GM19351 (cell line): ENCODE data around the gene USP26.
"Not testable (repeated sequence)": the region's sequence is repeated elsewhere in the genome, so short reads cannot be mapped to it uniquely, and the experiment has no call there.

Source experiments
- ATAC-seq: cut with Tn5 transposase; IDR thresholded peaks from one replicate; pipeline ENCODE4 v1.9.1; 2021; ENCODE audit warnings: mild to moderate bottlenecking, moderate library complexity; ENCODE audit not compliant: unreplicated experiment

The USP26 gene

GRCh38 chrX:133097031-133097430 is at the start of gene USP26:
Gene USP26, minus strand, starts transcription at chrX:133097109. Its CDS starts 68,889 bp downstream, at chrX:133028220.
- ATAC-seq, result no peak

- ATAC-seq, result no peak
These were observed 37.4 kb upstream of the USP26 start for GRCh38 chrX:133134282-133134681.

- ATAC-seq, result no peak
These were observed 23.5 kb upstream of the USP26 start for GRCh38 chrX:133120406-133120805.

- ATAC-seq, result no peak
These were observed 2.7 kb downstream of the USP26 start for GRCh38 chrX:133094098-133094731.

- ATAC-seq, result no peak
These were observed 6.6 kb downstream of the USP26 start for GRCh38 chrX:133090236-133090809.

GRCh38 chrX:133089411-133089810 is 7.5 kb downstream of the USP26 start:
- no peak for ATAC-seq

- ATAC-seq, result no peak
These were observed 11.1 kb downstream of the USP26 start for GRCh38 chrX:133085785-133086184.

GRCh38 chrX:133085056-133085455 is 11.9 kb downstream of the USP26 start:
- not testable (repeated sequence) for ATAC-seq

- ATAC-seq, result no peak
These were observed 13.0 kb downstream of the USP26 start for GRCh38 chrX:133083899-133084298.

- ATAC-seq, result no peak
These were observed 14.9 kb downstream of the USP26 start for GRCh38 chrX:133081990-133082389.

GRCh38 chrX:133077856-133078255 is 19.1 kb downstream of the USP26 start:
- ATAC-seq, result not testable (repeated sequence)

GRCh38 chrX:133072566-133072965 is 24.3 kb downstream of the USP26 start:
- no peak for ATAC-seq

- no peak for ATAC-seq
These were observed 28.4 kb downstream of the USP26 start for GRCh38 chrX:133068461-133068860.

GRCh38 chrX:133056341-133056740 is 40.6 kb downstream of the USP26 start:
- no peak for ATAC-seq

GRCh38 chrX:133054761-133055405 is 42.0 kb downstream of the USP26 start:
- ATAC-seq, result no peak

GRCh38 chrX:133053861-133054598 is 42.9 kb downstream of the USP26 start:
- no peak for ATAC-seq

- no peak for ATAC-seq
These were observed 48.2 kb downstream of the USP26 start for GRCh38 chrX:133048751-133049150.

GRCh38 chrX:133046601-133047000 is 50.3 kb downstream of the USP26 start:
- no peak for ATAC-seq

GRCh38 chrX:133045986-133046385 is 50.9 kb downstream of the USP26 start:
- ATAC-seq, result no peak

GRCh38 chrX:133044145-133044786 is 52.6 kb downstream of the USP26 start:
- ATAC-seq, result not testable (repeated sequence)

GRCh38 chrX:133042260-133042659 is 54.6 kb downstream of the USP26 start:
- no peak for ATAC-seq
